Endothelial cell of hepatic sinusoid (primary cell): ENCODE measurements around the gene AGT.
"Not testable (repeated sequence)": the region's sequence is repeated elsewhere in the genome, so short reads cannot be mapped to it uniquely, and the experiment has no call there.

Experiments used
- in situ Hi-C: cut with HindIII; loops from 2 replicates; pipeline ENCODE4 v1.10.0; 2017; ENCODE audit warnings: low sequenced_read_pairs

AGT gene

DNA sequence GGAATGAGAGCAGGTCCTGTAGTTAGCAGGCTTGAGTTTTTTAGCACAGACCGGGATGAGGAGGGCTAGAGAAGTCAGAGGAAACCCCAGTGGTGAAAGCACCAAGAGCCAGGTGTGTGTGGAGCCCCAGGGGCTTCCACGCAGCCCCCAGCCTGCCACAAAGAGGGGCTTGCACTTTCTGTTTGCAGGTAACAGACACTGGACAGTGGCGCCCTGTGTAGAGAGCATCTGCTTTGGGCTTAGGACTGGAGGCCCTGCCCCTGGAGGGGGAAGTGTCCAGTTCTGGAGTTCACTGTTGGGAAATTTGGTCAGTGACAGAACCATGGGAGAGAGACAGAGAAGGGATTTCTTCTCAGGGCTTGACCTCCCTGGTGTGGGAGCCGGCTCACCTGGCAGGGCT is 19.5 kb downstream of the AGT start:
- in situ Hi-C loops, result no loop called here

GRCh38 chr1:230693777-230694176 is 20.1 kb downstream of the AGT start:
- in situ Hi-C loops, result no loop called here

DNA sequence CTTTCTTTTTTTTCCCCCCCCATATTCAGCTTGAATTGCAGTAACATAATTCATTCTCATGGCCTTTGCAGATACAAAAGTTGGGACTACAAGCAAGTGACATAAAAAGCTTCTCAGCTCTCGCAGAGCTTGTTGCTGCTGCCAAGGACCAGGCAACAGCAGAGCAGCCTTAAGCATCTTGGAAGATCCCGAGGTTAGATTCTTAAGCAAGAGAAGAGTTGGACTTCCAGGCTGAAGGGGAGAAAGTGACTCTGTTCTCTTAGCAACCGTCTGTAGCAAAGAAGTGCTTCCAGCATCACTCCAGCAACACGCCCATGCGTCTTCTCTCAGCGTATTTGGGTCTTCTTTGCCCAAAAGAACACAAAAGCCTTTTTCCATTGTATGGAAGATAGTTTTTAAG is 20.7 kb downstream of the AGT start:
- in situ Hi-C loops, result no loop called here

- in situ Hi-C loops, result no loop called here
These were observed 22.3 kb downstream of the AGT start for GRCh38 chr1:230691615-230692014.

- in situ Hi-C loops, result no loop called here
These were observed 23.8 kb downstream of the AGT start for GRCh38 chr1:230690101-230690500.

- in situ Hi-C loops, result no loop called here
These were observed 27.2 kb downstream of the AGT start for GRCh38 chr1:230686747-230687146.

- in situ Hi-C loops, result no loop called here
These were observed 28.9 kb downstream of the AGT start for GRCh38 chr1:230684998-230685397.

- in situ Hi-C loops, result no loop called here
These were observed 29.8 kb downstream of the AGT start for GRCh38 chr1:230684146-230684545.

DNA sequence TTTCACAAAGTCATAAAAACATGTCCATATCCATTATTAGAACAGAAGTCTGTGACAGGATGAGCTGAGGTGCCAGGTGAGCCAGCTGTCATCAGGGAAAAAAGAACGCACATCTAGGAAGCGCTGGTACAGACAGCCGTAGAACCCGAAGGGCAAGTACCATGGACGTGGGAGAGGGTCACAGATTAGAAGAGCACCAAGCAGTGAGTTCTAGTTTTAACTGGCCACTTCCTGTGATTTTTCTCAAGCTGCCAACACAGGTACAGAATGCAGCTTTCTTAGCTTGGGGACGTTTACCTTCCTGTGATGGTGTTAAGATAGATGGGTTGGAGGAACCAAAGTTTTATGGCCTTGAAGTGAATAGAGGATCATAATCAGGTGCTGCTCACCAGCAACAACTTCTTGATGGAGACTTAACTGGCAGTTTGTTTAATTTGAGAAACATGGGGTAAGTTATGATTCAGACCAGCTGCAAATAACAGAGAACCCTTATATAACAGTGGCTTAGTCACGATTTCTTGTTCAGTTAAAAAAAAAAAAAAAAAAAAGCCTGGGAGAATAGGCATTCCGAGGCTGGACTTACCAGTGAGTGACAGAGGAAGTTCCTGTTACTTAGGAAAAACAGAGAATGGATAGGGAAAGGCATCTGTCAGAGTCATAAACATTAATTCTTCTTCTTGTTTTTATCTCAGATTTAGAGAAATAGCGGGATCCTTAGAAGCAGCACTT is 30.9 kb downstream of the AGT start:
- in situ Hi-C loops, result no loop called here

DNA sequence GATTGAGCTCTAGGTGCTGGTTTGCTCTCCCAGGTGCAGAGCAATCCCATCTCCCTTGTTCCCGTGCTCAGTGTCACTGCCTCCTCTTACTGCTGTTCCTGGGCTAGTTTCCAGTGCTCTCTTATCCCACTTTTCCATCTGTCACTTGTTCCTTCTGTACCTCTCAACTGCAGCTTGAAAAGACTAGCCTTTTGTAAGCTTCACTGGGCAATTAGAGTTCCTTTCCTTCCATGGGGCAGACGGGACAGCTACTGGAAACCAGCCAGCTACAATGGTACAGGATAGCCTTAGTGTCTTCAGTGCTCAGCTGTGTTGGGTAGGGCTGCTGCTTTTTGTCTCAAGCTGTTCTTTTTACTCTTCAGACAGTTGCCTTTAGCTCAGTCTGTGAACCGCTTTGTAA is 31.6 kb downstream of the AGT start:
- in situ Hi-C loops, result no loop called here

DNA sequence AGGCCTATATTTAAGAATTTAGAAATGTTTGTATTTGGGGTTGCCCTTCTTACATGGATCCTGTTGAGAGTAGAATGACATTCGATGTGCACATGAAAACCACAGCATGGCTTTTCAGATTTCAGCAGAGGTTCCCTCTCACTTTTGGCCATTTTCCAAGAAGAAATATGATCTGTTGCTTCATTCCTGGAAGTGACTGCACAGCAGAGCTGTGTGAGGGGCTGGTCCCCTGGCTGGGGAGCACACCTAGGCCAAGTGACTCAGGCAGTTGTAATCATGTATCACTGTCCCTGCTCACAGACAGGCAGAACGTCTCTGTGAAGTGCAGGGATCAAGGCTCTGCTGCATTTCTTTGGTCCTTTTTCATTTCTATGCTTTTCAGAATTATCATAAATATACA is 32.3 kb downstream of the AGT start:
- in situ Hi-C loops, result no loop called here

DNA sequence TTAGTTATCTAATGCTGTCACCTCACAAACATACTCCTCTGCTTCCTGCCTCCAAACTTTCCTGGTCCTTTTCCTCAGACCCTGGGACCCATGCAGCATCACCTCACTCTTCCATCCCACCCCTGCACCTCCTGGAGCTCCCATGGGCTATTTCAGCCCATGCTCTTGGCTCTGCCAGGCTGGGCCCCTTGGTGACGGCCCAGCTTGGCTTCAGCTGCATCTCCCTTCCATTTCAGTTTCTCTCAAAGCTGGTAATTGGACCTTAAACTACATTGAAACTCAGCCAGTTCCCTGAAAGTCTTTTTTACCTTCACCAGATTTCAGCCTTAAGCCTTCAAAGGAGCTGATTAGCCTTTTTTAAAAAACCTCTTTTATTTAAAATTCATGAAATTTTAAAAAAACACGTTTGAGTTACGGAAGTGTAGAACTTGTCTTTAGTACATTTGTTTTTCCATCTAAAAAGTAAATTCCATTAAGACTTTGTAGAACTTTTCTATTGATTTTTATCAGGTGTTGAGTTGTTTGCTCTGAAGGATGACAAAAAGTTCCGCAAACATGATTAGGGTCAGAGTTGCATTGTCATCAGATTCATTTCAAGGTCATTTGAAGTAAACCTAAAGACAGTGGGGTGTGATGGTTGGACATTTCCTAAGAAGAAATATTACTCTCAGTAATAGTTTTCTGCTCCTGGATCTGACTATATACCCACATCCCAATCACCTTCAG is 33.5 kb downstream of the AGT start:
- in situ Hi-C loops, result no loop called here

- in situ Hi-C loops, result no loop called here
These were observed 34.1 kb downstream of the AGT start for GRCh38 chr1:230679825-230680224.

DNA sequence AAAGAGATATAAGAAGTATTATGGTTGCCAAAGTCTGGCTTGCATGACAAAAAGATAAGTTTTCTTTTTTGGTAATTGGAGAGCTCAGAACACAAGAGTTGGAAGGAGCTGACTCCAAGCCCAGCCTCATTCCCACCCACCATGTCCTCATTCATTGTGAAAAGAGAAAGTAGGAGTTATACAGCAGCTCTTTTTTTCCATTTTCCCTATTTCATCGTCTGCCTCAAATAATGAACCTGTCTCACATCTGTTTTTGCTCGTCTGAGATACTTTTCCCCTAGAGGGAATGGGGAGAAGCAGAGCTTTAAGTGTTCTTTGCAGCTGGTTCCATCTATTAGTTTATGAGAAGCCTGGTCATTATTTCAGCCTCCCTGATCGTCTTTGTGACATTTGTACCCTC is 34.7 kb downstream of the AGT start:
- in situ Hi-C loops, result no loop called here

- in situ Hi-C loops, result no loop called here
These were observed 36.7 kb downstream of the AGT start for GRCh38 chr1:230677200-230677599.

DNA sequence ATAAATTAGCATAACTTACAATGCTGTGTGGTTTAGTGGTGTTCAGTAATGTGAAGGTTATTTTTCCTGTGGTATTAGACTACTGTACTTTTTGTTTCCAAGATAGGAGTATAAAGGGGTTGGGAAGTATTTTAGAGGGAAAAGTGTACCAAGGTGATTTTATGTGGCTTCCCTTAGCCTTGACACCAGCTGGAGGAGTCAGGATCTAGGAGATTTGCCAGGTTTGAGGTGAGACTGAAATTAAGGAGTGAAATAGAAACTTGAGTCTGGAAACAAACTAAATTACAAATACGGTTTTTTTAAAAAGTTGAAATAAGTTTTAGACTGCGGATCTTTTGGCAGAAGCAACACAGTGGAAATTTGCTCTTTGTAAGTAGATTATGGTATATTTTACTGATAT is 39.3 kb downstream of the AGT start:
- in situ Hi-C loops, result no loop called here

GRCh38 chr1:230669543-230669942 is 44.4 kb downstream of the AGT start:
- in situ Hi-C loops, result no loop called here

- in situ Hi-C loops, result no loop called here
These were observed 45.7 kb downstream of the AGT start for GRCh38 chr1:230668227-230668626.

DNA sequence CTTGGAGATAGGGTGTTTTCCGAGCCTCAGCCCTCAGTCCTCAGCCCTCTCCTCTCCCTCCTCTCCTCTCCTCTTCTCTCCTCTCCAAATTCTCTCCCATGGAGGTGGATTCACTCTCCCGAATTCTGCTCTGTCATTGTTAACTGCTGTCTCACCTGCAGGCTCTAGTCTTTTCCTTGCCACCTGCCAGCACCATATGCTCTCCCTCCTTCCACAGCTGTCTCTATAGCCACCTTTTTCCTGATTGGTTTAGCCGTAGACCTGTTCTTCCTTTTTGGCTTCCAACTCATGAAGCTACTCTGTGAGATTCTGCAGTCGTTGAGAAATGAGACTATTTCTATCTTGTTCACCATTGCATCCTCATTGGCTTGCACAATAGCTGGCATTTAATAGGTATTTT is 51.9 kb downstream of the AGT start:
- in situ Hi-C loops, result no loop called here

DNA sequence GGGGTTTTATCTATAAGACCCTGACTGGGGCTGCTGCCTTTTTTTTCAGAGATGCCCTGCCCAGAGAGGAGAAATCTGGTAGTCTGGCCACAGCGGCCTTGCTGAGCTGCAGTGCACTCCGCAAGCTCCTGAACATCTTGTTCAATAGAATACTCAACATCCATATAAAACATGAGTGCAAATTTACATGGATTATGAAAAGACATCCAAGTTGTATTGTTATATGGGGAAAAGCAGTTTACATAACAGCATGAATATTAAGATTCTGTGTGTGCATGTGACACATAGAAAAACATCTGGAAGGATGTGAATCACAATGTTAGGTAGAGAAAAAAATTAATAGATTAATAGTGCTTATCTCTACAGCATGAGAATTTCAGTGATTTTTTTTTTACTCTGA is 55.2 kb downstream of the AGT start:
- in situ Hi-C loops, result no loop called here

DNA sequence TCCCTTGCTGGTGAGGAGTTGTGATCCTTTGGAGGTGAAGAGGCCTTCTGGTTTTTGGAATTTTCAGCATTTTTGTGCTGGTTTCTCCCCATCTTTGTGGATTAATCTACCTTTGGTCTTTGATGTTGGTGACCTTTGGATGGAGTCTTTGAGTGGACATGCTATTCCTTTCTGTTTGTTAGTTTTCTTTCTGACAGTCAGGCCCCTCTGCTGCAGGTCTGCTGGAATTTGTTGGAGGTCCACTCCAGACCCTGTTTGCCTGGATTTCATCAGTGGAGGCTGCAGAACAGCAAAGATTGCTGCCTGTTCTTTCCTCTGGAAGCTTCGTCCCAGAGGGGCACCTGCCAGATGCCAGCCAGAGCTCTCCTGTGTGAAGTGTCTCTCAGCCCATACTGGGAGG is 55.8 kb downstream of the AGT start:
- in situ Hi-C loops, result not testable (repeated sequence)

- in situ Hi-C loops, result not testable (repeated sequence)
These were observed 57.2 kb downstream of the AGT start for GRCh38 chr1:230656719-230657118.
